ENCODE results near the gene GADD45A.
A peak's percentile ranks its signal among the peaks of the same experiment; 100 is the strongest.

Gene GADD45A

DNA sequence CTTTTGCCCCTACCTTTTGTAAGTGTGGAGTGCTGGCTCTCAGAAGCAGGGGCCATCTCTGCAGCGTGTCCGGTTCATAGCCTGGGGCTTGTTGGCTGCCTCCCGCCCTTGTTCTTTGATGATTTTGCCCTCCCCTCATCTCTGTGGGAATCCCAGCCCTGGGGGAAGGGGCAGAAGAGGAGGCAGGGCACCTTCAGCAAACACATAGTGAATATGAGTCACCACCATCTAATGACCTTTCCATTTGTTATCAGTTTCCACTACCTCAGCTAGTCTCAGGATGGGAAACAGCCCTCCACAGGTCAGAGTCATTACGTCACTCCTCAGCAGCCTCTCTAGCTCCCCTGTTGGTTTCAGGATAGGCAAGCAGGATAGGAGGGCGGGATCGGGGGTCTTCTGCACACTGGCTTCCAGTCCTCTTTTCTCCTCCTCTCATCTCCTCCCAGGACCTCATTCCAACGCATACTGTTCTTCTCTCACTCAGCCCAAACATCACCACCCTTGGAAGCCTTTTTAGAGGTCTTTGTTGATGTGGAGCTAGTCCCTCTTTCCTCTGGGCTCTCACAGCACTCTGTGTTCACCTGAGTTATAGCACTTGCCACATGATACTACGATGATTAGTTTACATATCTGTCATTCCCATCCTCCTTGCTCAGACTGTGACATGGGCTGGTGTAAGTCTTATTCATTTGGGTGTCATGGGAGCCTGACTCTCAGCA, 15.8 kb downstream of the GADD45A start (continued):
- TF ChIP-seq, protein P1, sequence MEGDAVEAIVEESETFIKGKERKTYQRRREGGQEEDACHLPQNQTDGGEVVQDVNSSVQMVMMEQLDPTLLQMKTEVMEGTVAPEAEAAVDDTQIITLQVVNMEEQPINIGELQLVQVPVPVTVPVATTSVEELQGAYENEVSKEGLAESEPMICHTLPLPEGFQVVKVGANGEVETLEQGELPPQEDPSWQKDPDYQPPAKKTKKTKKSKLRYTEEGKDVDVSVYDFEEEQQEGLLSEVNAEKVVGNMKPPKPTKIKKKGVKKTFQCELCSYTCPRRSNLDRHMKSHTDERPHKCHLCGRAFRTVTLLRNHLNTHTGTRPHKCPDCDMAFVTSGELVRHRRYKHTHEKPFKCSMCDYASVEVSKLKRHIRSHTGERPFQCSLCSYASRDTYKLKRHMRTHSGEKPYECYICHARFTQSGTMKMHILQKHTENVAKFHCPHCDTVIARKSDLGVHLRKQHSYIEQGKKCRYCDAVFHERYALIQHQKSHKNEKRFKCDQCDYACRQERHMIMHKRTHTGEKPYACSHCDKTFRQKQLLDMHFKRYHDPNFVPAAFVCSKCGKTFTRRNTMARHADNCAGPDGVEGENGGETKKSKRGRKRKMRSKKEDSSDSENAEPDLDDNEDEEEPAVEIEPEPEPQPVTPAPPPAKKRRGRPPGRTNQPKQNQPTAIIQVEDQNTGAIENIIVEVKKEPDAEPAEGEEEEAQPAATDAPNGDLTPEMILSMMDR (tag by site-specific recombination; IDR thresholded peaks at IDR 0.05) = 0 out of 2 replicates have a peak, but pooled peaks have one; percentile 47
- no peak for TF ChIP-seq ZNF121 (tag by site-specific recombination; IDR thresholded peaks at IDR 0.05)
- TF ChIP-seq ZNF792 (tag by site-specific recombination; IDR thresholded peaks at IDR 0.05) = no peak
- TF ChIP-seq ZBTB8A (tag by site-specific recombination; IDR thresholded peaks at IDR 0.05) = peak; percentile 72
- no peak for TF ChIP-seq ZNF514 (tag by site-specific recombination; IDR thresholded peaks at IDR 0.05)
- no peak for TF ChIP-seq ZNF610 (tag by site-specific recombination; IDR thresholded peaks at IDR 0.05; ENCODE audit: borderline replicate concordance)
- TF ChIP-seq, protein P2, sequence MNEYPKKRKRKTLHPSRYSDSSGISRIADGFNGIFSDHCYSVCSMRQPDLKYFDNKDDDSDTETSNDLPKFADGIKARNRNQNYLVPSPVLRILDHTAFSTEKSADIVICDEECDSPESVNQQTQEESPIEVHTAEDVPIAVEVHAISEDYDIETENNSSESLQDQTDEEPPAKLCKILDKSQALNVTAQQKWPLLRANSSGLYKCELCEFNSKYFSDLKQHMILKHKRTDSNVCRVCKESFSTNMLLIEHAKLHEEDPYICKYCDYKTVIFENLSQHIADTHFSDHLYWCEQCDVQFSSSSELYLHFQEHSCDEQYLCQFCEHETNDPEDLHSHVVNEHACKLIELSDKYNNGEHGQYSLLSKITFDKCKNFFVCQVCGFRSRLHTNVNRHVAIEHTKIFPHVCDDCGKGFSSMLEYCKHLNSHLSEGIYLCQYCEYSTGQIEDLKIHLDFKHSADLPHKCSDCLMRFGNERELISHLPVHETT (tag by site-specific recombination; IDR thresholded peaks at IDR 0.05) = peak; percentile 98; the same call in 1 of the 2 replicates
- no peak for TF ChIP-seq ZNF654 (tag by site-specific recombination; IDR thresholded peaks at IDR 0.05; ENCODE audit: low read depth)
- no peak for TF ChIP-seq ZNF747 (tag by site-specific recombination; IDR thresholded peaks at IDR 0.05)
- no peak for TF ChIP-seq ZNF704 (tag by site-specific recombination; IDR thresholded peaks at IDR 0.05)
- peak; percentile 97 for TF ChIP-seq ZNF561 (tag by site-specific recombination; IDR thresholded peaks at IDR 0.05; ENCODE audit: borderline replicate concordance)
- peak; percentile 96 for TF ChIP-seq ZNF366 (tag by site-specific recombination; conservative IDR thresholded peaks at IDR 0.05)
- peak; percentile 85; the same call in 1 of the 2 replicates for TF ChIP-seq GLI2 (tag by site-specific recombination; IDR thresholded peaks at IDR 0.05; ENCODE audit: borderline replicate concordance, low read depth)
- peak; percentile 94 for TF ChIP-seq ZNF843 (tag by site-specific recombination; IDR thresholded peaks at IDR 0.05)
- peak; percentile 86; the same call in 1 of the 2 replicates for TF ChIP-seq ZNF2 (tag by site-specific recombination; IDR thresholded peaks at IDR 0.05)
- peak; percentile 96 for TF ChIP-seq SCRT1 (tag by site-specific recombination; IDR thresholded peaks at IDR 0.05; ENCODE audit: borderline replicate concordance)
- TF ChIP-seq ZNF311 (tag by site-specific recombination; IDR thresholded peaks at IDR 0.05; ENCODE audit: borderline replicate concordance) = no peak
- TF ChIP-seq PRDM6 (tag by site-specific recombination; IDR thresholded peaks at IDR 0.05) = peak; percentile 64
- TF ChIP-seq, protein P3, sequence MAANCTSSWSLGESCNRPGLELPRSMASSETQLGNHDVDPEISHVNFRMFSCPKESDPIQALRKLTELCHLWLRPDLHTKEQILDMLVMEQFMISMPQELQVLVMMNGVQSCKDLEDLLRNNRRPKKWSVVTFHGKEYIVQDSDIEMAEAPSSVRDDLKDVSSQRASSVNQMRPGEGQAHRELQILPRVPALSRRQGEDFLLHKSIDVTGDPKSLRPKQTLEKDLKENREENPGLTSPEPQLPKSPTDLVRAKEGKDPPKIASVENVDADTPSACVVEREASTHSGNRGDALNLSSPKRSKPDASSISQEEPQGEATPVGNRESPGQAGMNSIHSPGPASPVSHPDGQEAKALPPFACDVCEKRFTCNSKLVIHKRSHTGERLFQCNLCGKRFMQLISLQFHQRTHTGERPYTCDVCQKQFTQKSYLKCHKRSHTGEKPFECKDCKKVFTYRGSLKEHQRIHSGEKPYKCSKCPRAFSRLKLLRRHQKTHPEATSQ (tag by site-specific recombination; IDR thresholded peaks at IDR 0.05) = peak; percentile 42; the same call in 1 of the 2 replicates
- TF ChIP-seq REPIN1 (tag by site-specific recombination; IDR thresholded peaks at IDR 0.05; ENCODE audit: low read depth) = no peak
- no peak for TF ChIP-seq ZNF777 (tag by site-specific recombination; IDR thresholded peaks at IDR 0.05; ENCODE audit: borderline replicate concordance)
- peak; percentile 86; the same call in 1 of the 2 replicates for TF ChIP-seq KLF8 (tag by site-specific recombination; IDR thresholded peaks at IDR 0.05)
- no peak for TF ChIP-seq ZNF169 (tag by site-specific recombination; IDR thresholded peaks at IDR 0.05)
- TF ChIP-seq SP3 (tag by site-specific recombination; IDR thresholded peaks at IDR 0.05) = peak; percentile 78
- TF ChIP-seq ZNF670 (tag by site-specific recombination; IDR thresholded peaks at IDR 0.05; ENCODE audit: low read depth) = no peak
- TF ChIP-seq KLF9 (tag by site-specific recombination; IDR thresholded peaks at IDR 0.05; ENCODE audit: low read depth) = no peak
- TF ChIP-seq ZNF274 (IDR thresholded peaks at IDR 0.05; ENCODE audit: low read length) = no peak
- TF ChIP-seq ZNF274 (tag by site-specific recombination; IDR thresholded peaks at IDR 0.05; ENCODE audit: borderline replicate concordance) = no peak
- peak; percentile 99 for TF ChIP-seq SP7 (tag by site-specific recombination; IDR thresholded peaks at IDR 0.05)
- TF ChIP-seq, protein P4, sequence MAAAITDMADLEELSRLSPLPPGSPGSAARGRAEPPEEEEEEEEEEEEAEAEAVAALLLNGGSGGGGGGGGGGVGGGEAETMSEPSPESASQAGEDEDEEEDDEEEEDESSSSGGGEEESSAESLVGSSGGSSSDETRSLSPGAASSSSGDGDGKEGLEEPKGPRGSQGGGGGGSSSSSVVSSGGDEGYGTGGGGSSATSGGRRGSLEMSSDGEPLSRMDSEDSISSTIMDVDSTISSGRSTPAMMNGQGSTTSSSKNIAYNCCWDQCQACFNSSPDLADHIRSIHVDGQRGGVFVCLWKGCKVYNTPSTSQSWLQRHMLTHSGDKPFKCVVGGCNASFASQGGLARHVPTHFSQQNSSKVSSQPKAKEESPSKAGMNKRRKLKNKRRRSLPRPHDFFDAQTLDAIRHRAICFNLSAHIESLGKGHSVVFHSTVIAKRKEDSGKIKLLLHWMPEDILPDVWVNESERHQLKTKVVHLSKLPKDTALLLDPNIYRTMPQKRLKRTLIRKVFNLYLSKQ (tag by site-specific recombination; IDR thresholded peaks at IDR 0.05; ENCODE audit: borderline replicate concordance) = no peak
- TF ChIP-seq OSR2 (tag by site-specific recombination; IDR thresholded peaks at IDR 0.05) = peak; percentile 95
- peak; percentile 90 for TF ChIP-seq ZSCAN30 (tag by site-specific recombination; IDR thresholded peaks at IDR 0.05)
